ENCODE measurements around the gene PDXK.

Gene PDXK

DNA sequence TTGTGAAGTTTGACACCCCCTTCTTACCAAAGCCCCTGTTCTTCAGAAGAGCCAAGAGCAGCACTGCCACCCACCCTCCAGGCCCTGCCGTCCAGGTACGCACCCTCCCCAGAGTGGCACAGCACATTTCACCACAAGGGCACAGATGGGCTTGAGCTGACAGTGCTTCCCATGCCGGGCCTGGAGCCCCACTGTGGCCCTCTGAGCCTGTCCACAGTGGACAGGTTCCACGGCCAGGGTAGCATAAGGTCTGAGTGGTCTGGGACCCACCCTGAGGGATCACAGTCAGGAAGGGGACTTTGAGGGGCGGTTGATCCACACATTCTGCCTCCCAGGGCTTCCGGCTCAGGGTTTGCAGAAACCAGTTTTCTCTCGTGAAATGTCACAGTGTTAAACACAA is 28.6 kb upstream of the PDXK start:
- 100% methylated on average over 6 of the region's 7 CpGs for WGBS (ENCODE audit: insufficient coverage)
- no peak overlapping the region for H3K4me3 ChIP-seq (ENCODE audit: control insufficient read depth in 1 of 7, extremely low read depth in 1 of 7, insufficient read depth in 4 of 7, low read depth in 2 of 7, low read length in 6 of 7)
- POLR2A ChIA-PET = no interaction called here
- H3K27me3 ChIP-seq (replicated peaks in 2 of 5; ENCODE audit: control insufficient read depth in 4 of 5, insufficient read depth in 5 of 5, low read length in 4 of 5) = no peaks in the 10 kb centered on the region
- no peaks in the 10 kb centered on the region for H3K4me1 ChIP-seq (ENCODE audit: control extremely low read depth in 1 of 4, control insufficient read depth in 4 of 4, insufficient read depth in 4 of 4, low read length in 3 of 4)
- H3K9me3 ChIP-seq (ENCODE audit: control extremely low read depth in 1 of 5, control insufficient read depth in 4 of 5, insufficient read depth in 2 of 5, low read depth in 1 of 5, low read length in 4 of 5) = no peaks in the 10 kb centered on the region
- no peak for DNase-seq
- CTCF ChIA-PET = no interaction called here
- H3K27ac ChIP-seq (ENCODE audit: insufficient read depth in 1 of 2, low read depth in 1 of 2, low read length in 2 of 2, poor library complexity in 1 of 2, severe bottlenecking in 2 of 2) = no peak overlapping the region
- H3K36me3 ChIP-seq (ENCODE audit: control insufficient read depth in 4 of 4, insufficient read depth in 4 of 4, low read length in 3 of 4) = peaks cover 14 to 98% (median 70%) of the 10 kb centered on the region in 4 experiments

DNA sequence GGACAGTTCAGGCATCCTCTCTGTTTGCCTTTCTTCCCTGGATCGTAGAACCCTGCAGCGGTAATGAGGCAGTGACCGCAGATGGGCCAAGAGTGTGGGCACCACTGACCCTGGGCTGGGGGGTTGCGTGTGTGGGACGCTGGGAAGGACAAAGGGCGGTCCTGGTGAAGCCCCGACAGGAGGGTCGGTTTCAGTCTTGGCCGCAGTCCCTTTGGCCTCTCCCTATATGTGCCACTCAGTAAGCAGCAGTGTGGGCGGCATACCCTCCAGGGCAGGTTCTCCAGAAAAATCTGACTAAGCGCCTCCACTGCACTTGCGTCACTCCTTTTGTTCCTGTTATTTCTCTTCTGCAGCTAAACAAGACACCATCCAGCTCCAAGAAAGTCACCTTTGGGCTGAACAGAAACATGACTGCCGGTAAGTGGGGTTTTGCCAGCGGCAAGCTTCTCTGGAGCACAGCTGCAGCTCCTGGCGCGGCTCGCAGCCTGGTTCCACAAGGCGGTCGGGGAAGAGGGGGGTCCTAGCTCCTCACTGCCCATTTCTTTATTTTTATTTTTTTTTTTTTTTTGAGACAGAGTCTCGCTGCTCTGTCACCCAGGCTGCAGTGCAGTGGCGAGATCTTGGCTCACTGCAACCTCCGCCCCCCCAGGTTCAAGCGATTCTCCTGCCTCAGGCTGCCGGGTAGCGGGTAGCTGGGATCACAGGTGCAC is 27.7 kb upstream of the PDXK start:
- H3K9me3 ChIP-seq (ENCODE audit: control extremely low read depth in 1 of 5, control insufficient read depth in 4 of 5, insufficient read depth in 2 of 5, low read depth in 1 of 5, low read length in 4 of 5) = no peaks in the 10 kb centered on the region
- H3K4me1 ChIP-seq (ENCODE audit: control extremely low read depth in 1 of 4, control insufficient read depth in 4 of 4, insufficient read depth in 4 of 4, low read length in 3 of 4) = no peaks in the 10 kb centered on the region
- POLR2A ChIA-PET = interaction anchor here (0.6 kb wide), 1 partner anchor 417 kb away, joined by 3 read pairs; no protein-coding TSS in a partner anchor
- no peaks in the 10 kb centered on the region for H3K27me3 ChIP-seq (replicated peaks in 2 of 5; ENCODE audit: control insufficient read depth in 4 of 5, insufficient read depth in 5 of 5, low read length in 4 of 5)
- CTCF ChIA-PET = no interaction called here
- H3K4me3 ChIP-seq (ENCODE audit: control insufficient read depth in 1 of 7, extremely low read depth in 1 of 7, insufficient read depth in 4 of 7, low read depth in 2 of 7, low read length in 6 of 7) = no peak overlapping the region
- H3K27ac ChIP-seq (ENCODE audit: insufficient read depth in 1 of 2, low read depth in 1 of 2, low read length in 2 of 2, poor library complexity in 1 of 2, severe bottlenecking in 2 of 2) = no peak overlapping the region
- WGBS (ENCODE audit: insufficient coverage) = 97% methylated on average over 17 of the region's 25 CpGs
- peaks cover 16 to 97% (median 68%) of the 10 kb centered on the region in 4 experiments for H3K36me3 ChIP-seq (ENCODE audit: control insufficient read depth in 4 of 4, insufficient read depth in 4 of 4, low read length in 3 of 4)
- DNase-seq = no peak

DNA sequence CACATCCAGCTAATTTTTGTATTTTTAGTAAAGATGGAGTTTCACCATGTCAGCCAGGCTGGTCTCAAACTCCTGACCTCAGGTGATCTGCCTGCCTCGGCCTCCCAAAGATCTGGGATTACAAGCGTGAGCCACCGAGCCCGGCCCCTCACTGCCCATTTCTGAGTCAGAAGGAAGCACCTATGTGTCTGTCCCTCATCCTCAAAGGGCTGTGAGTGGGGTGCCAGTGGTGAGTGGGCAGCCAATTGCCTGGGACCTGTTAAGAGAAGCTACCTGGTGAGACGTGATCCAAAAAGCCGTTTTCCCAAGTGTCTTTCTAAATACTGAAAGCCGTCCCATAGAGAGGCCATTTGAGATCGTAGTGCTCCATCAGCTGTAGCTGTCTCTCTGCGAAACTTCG is 27.1 kb upstream of the PDXK start:
- Histone ChIP-seq H3K27me3 (replicated peaks in 2 of 5; ENCODE audit: control insufficient read depth in 4 of 5, insufficient read depth in 5 of 5, low read length in 4 of 5) (no peaks in the 10 kb centered on the region), H3K4me1 (ENCODE audit: control extremely low read depth in 1 of 4, control insufficient read depth in 4 of 4, insufficient read depth in 4 of 4, low read length in 3 of 4) (no peaks in the 10 kb centered on the region), H3K4me3 (ENCODE audit: control insufficient read depth in 1 of 7, extremely low read depth in 1 of 7, insufficient read depth in 4 of 7, low read depth in 2 of 7, low read length in 6 of 7) (no peak overlapping the region), H3K9me3 (ENCODE audit: control extremely low read depth in 1 of 5, control insufficient read depth in 4 of 5, insufficient read depth in 2 of 5, low read depth in 1 of 5, low read length in 4 of 5) (no peaks in the 10 kb centered on the region), H3K27ac (ENCODE audit: insufficient read depth in 1 of 2, low read depth in 1 of 2, low read length in 2 of 2, poor library complexity in 1 of 2, severe bottlenecking in 2 of 2) (no peak overlapping the region), H3K36me3 (ENCODE audit: control insufficient read depth in 4 of 4, insufficient read depth in 4 of 4, low read length in 3 of 4) (peaks cover 16 to 93% (median 64%) of the 10 kb centered on the region in 4 experiments)
- no peak for DNase-seq
- POLR2A ChIA-PET = no interaction called here
- 97% methylated on average over 10 of the region's 10 CpGs for WGBS (ENCODE audit: insufficient coverage)
- CTCF ChIA-PET = interaction anchor here (1.0 kb wide), 1 partner anchor 37 kb away, joined by 4 read pairs; no protein-coding TSS in a partner anchor

- ChIA-PET CTCF (interaction anchor here (0.7 to 1.0 kb wide), 2 partner anchors 35 to 98 kb away, joined by 3 to 4 read pairs; no protein-coding TSS in a partner anchor), POLR2A (no interaction called here)
- peaks cover 15 to 81% (median 54%) of the 10 kb centered on the region in 4 experiments for H3K36me3 ChIP-seq (ENCODE audit: control insufficient read depth in 4 of 4, insufficient read depth in 4 of 4, low read length in 3 of 4)
- no peaks in the 10 kb centered on the region for H3K4me1 ChIP-seq (ENCODE audit: control extremely low read depth in 1 of 4, control insufficient read depth in 4 of 4, insufficient read depth in 4 of 4, low read length in 3 of 4)
- 97% methylated on average over 4 of the region's 8 CpGs for WGBS (ENCODE audit: insufficient coverage)
- no peak for DNase-seq
- H3K4me3 ChIP-seq (ENCODE audit: control insufficient read depth in 1 of 7, extremely low read depth in 1 of 7, insufficient read depth in 4 of 7, low read depth in 2 of 7, low read length in 6 of 7) = no peak overlapping the region
- no peaks in the 10 kb centered on the region for H3K27me3 ChIP-seq (replicated peaks in 2 of 5; ENCODE audit: control insufficient read depth in 4 of 5, insufficient read depth in 5 of 5, low read length in 4 of 5)
- no peaks in the 10 kb centered on the region for H3K9me3 ChIP-seq (ENCODE audit: control extremely low read depth in 1 of 5, control insufficient read depth in 4 of 5, insufficient read depth in 2 of 5, low read depth in 1 of 5, low read length in 4 of 5)
- H3K27ac ChIP-seq (ENCODE audit: insufficient read depth in 1 of 2, low read depth in 1 of 2, low read length in 2 of 2, poor library complexity in 1 of 2, severe bottlenecking in 2 of 2) = no peak overlapping the region
Observed at GRCh38 chr21:43692949-43693348, 26.0 kb upstream of the PDXK start.

GRCh38 chr21:43693981-43694380 is 24.9 kb upstream of the PDXK start:
- H3K4me1 ChIP-seq (ENCODE audit: control extremely low read depth in 1 of 4, control insufficient read depth in 4 of 4, insufficient read depth in 4 of 4, low read length in 3 of 4) = no peaks in the 10 kb centered on the region
- no peak overlapping the region for H3K4me3 ChIP-seq (ENCODE audit: control insufficient read depth in 1 of 7, extremely low read depth in 1 of 7, insufficient read depth in 4 of 7, low read depth in 2 of 7, low read length in 6 of 7)
- ChIA-PET POLR2A (no interaction called here), CTCF (no interaction called here)
- H3K9me3 ChIP-seq (ENCODE audit: control extremely low read depth in 1 of 5, control insufficient read depth in 4 of 5, insufficient read depth in 2 of 5, low read depth in 1 of 5, low read length in 4 of 5) = no peaks in the 10 kb centered on the region
- no peak for DNase-seq
- H3K27me3 ChIP-seq (replicated peaks in 2 of 5; ENCODE audit: control insufficient read depth in 4 of 5, insufficient read depth in 5 of 5, low read length in 4 of 5) = no peaks in the 10 kb centered on the region
- 99% methylated on average over 21 of the region's 23 CpGs for WGBS (ENCODE audit: insufficient coverage)
- peaks cover 12 to 71% (median 45%) of the 10 kb centered on the region in 4 experiments for H3K36me3 ChIP-seq (ENCODE audit: control insufficient read depth in 4 of 4, insufficient read depth in 4 of 4, low read length in 3 of 4)
- no peak overlapping the region for H3K27ac ChIP-seq (ENCODE audit: insufficient read depth in 1 of 2, low read depth in 1 of 2, low read length in 2 of 2, poor library complexity in 1 of 2, severe bottlenecking in 2 of 2)

GRCh38 chr21:43694437-43695079 is 24.4 kb upstream of the PDXK start:
- no peak for DNase-seq
- POLR2A ChIA-PET = no interaction called here
- Histone ChIP-seq H3K36me3 (ENCODE audit: control insufficient read depth in 4 of 4, insufficient read depth in 4 of 4, low read length in 3 of 4) (peaks cover 12 to 65% (median 39%) of the 10 kb centered on the region in 4 experiments), H3K27ac (ENCODE audit: insufficient read depth in 1 of 2, low read depth in 1 of 2, low read length in 2 of 2, poor library complexity in 1 of 2, severe bottlenecking in 2 of 2) (no peak overlapping the region), H3K4me1 (ENCODE audit: control extremely low read depth in 1 of 4, control insufficient read depth in 4 of 4, insufficient read depth in 4 of 4, low read length in 3 of 4) (no peaks in the 10 kb centered on the region), H3K27me3 (replicated peaks in 2 of 5; ENCODE audit: control insufficient read depth in 4 of 5, insufficient read depth in 5 of 5, low read length in 4 of 5) (no peaks in the 10 kb centered on the region), H3K4me3 (ENCODE audit: control insufficient read depth in 1 of 7, extremely low read depth in 1 of 7, insufficient read depth in 4 of 7, low read depth in 2 of 7, low read length in 6 of 7) (no peak overlapping the region), H3K9me3 (ENCODE audit: control extremely low read depth in 1 of 5, control insufficient read depth in 4 of 5, insufficient read depth in 2 of 5, low read depth in 1 of 5, low read length in 4 of 5) (no peaks in the 10 kb centered on the region)
- CTCF ChIA-PET = no interaction called here
- WGBS (ENCODE audit: insufficient coverage) = 95% methylated on average over 27 of the region's 27 CpGs

- 96% methylated on average over 15 of the region's 17 CpGs for WGBS (ENCODE audit: insufficient coverage)
- no peaks in the 10 kb centered on the region for H3K9me3 ChIP-seq (ENCODE audit: control extremely low read depth in 1 of 5, control insufficient read depth in 4 of 5, insufficient read depth in 2 of 5, low read depth in 1 of 5, low read length in 4 of 5)
- H3K4me3 ChIP-seq (ENCODE audit: control insufficient read depth in 1 of 7, extremely low read depth in 1 of 7, insufficient read depth in 4 of 7, low read depth in 2 of 7, low read length in 6 of 7) = no peak overlapping the region
- POLR2A ChIA-PET = no interaction called here
- CTCF ChIA-PET = no interaction called here
- H3K27ac ChIP-seq (ENCODE audit: insufficient read depth in 1 of 2, low read depth in 1 of 2, low read length in 2 of 2, poor library complexity in 1 of 2, severe bottlenecking in 2 of 2) = no peak overlapping the region
- H3K4me1 ChIP-seq (ENCODE audit: control extremely low read depth in 1 of 4, control insufficient read depth in 4 of 4, insufficient read depth in 4 of 4, low read length in 3 of 4) = no peaks in the 10 kb centered on the region
- no peak for DNase-seq
- H3K27me3 ChIP-seq (replicated peaks in 2 of 5; ENCODE audit: control insufficient read depth in 4 of 5, insufficient read depth in 5 of 5, low read length in 4 of 5) = no peaks in the 10 kb centered on the region
- peaks cover 5 to 48% (median 30%) of the 10 kb centered on the region in 4 experiments for H3K36me3 ChIP-seq (ENCODE audit: control insufficient read depth in 4 of 4, insufficient read depth in 4 of 4, low read length in 3 of 4)
Observed at GRCh38 chr21:43696214-43696613, 22.7 kb upstream of the PDXK start.

Measured in common myeloid progenitor, CD34-positive (primary cell).